GM19463 (cell line): Measurements from ENCODE around the gene ISM2.
A peak's percentile ranks its signal among the peaks of the same experiment; 100 is the strongest.

Source experiments
- ATAC-seq: cut with Tn5 transposase; IDR thresholded peaks from one replicate; pipeline ENCODE4 v1.9.1; 2021; ENCODE audit warnings: mild to moderate bottlenecking, moderate library complexity; ENCODE audit not compliant: unreplicated experiment

Gene ISM2

GRCh38 chr14:77508249-77508648, 9.6 kb upstream of the ISM2 start:
- ATAC-seq = no peak

- no peak for ATAC-seq
These were observed 9.1 kb upstream of the ISM2 start for GRCh38 chr14:77507762-77508161.

GRCh38 chr14:77505031-77505430, 6.4 kb upstream of the ISM2 start:
- ATAC-seq = no peak

DNA sequence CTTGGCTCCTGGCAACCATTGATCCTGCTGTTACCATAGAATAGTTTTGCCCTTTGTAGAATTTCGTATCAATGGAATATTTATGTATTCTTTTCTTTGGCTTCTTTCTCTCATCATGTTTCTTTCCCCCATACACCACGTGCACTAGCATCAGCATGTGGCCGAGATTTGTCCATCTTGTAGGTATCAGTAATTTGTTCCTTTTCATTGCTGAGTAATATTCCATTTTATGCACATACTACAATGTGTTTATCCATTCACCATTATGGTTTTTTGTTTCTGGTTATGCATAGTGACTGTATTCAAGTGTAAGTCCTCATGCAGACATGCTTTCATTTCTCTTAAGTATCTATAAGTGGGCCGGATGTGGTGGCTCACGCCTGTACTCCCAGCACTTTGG, 4.5 kb upstream of the ISM2 start:
- ATAC-seq = no peak

DNA sequence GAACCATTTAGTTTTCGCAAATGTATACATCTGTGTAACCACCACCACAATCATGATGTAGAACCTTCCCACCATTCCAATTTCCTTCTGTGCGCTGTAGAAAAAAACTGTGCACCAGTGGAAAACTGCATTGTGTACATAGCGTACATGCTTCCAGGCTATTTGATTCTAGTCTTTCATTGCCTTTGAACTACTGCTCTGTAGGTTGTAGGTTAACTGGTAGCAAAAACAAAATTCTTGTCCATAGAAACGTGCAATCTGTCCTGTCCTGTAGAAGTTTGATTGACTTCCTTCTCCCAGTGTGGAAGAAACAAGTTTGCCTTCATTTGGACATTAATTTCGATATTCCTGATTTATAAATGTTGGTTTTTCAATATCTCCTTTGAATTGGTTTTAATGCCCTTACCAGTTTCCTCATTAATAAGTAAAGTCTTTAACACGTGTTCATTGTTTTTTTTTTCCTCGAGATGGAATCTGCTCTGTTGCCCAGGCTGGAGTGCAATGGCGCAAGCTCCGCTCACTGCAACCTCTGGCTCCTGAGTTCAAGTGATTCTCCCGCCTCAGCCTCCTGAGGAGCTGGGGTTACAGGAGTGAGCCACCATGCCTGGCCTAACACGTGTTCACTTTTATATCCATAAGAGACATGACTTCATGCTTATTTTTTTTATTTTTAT, 3.6 kb upstream of the ISM2 start:
- no peak for ATAC-seq

DNA sequence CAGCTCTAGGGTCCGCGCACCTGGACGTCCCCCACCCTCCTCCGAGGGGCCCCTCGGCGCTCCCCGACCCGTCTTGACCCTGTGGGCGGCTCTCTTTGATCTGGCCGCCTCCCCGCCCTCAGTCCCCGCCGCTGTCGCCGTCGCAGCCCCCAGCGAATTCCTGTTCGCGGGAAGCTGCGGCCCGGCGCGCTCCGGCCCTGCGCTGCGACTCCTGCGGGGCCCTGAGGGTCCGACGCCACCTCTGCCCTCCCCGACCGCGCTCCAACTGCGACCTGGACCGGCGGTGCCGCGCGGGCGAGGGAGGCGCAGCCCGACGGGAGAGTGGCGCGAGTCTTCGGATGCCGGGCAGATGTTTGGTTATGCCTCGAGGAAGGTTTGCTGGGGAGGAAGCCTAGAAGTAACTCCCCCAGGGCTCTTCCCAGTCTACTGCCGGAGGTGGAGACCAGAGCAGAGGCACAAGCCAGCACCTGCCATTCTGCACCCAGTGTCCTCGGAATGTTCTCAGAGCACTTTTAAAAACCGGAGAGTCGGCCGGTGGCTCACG, 440 bp upstream of the ISM2 start:
- ATAC-seq = peak; percentile 29

DNA sequence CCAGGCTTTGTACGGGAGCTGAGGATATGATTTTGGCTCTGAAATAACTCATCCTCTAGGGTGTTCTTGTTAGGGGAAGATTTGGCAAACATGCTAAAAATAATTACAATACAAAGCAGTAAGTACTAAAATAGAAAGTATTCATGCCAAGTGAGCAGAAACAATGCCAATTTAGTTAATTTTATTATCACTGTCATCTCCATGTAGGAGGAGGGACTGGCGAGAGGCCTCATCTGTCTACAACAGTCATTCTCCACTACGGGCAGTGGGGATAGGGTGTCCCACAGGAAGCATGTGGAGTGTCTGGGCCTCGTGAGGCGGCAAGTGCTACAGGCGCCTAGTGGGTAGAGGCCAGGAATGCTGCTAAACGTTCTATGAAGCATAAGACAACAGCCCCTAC, 3.3 kb downstream of the ISM2 start:
- no peak for ATAC-seq

- ATAC-seq = no peak
These were observed 7.6 kb downstream of the ISM2 start for GRCh38 chr14:77491056-77491455.

GRCh38 chr14:77490347-77490986, 8.1 kb downstream of the ISM2 start:
- no peak for ATAC-seq

- no peak for ATAC-seq
These were observed 9.6 kb downstream of the ISM2 start for GRCh38 chr14:77489041-77489440.

DNA sequence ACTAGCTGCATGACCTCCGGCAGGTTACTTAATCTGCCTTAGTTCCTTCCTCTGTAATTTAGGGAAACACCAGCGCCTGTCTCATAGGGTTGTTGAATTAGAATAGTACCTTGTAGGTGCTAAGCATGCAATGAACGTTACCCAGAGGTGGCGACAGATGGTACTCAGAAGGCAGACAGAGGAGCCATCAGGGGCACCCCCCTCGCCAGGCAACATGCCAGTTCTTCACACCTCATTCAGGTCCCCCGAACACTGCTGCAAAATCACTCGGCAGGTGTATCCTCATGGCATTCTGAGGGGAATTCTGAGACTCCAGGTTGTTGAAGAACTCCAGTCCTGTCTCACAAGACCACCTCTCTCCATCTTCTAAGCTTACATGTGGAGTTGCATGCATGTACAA, 10.1 kb downstream of the ISM2 start:
- ATAC-seq = no peak

DNA sequence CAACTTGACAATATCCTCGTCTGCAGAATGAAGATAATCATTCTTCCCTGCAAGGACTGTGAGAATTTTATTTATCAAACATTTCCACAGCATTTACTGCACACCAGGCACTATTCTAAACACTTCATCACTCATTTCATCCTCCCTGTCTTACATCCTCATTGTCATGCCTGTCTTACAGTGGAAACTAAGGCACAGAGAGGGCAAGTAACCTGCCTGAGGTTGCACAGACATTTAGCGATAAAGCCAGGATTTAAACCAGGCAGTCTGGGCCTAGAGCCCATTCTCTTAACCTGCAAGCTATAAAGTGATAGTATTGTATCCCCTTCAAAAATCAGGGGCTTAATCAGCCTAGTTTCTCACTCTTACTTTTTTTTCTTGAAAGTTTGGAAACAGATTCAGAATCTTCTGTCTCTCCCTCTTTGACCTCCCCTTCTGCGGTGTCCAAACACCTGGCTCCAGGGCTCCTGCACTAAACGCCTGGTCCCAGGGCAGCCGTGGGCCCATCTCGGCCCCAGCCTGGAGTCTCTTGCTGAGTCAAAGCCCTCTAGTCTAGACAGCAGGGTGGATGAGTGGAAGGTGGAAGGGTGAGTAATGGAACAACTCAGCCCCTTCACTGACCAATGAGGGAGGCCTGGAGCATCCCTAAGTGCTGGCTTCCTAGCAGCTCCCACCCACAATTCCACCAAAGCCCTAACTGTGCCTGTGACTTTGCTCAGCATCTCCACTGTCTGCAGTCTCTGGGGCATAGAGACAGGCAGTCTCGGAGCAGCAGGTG, 12.5 kb downstream of the ISM2 start:
- no peak for ATAC-seq

- no peak for ATAC-seq
These were observed 13.4 kb downstream of the ISM2 start for GRCh38 chr14:77485256-77485655.

GRCh38 chr14:77482422-77482821, 16.2 kb downstream of the ISM2 start:
- ATAC-seq = no peak

- peak; percentile 95 for ATAC-seq
These were observed 19.8 kb downstream of the ISM2 start for GRCh38 chr14:77478796-77479195.

DNA sequence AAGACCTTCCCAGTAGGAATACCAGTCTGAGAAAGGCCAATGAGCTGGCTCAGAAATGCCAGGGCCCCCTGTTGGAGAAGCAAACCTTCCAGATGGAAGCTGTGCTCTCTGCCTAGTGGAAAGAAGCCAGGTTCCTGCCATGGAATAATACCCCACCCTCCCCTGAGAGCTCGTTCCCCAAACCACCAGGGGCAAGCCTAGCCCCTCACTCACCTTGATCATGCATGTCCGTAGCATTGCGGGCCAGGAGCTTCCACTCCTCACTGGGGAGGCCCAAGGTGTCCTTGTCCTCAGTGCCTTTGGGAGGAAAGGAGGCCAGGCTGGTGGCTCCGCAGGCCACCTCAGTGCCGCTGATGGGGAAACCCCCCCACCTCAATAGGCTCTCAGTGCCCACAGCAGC, 20.6 kb downstream of the ISM2 start:
- ATAC-seq = no peak

- no peak for ATAC-seq
These were observed 23.0 kb downstream of the ISM2 start for GRCh38 chr14:77475432-77476115.

- no peak for ATAC-seq
These were observed 24.0 kb downstream of the ISM2 start for GRCh38 chr14:77474479-77475177.

DNA sequence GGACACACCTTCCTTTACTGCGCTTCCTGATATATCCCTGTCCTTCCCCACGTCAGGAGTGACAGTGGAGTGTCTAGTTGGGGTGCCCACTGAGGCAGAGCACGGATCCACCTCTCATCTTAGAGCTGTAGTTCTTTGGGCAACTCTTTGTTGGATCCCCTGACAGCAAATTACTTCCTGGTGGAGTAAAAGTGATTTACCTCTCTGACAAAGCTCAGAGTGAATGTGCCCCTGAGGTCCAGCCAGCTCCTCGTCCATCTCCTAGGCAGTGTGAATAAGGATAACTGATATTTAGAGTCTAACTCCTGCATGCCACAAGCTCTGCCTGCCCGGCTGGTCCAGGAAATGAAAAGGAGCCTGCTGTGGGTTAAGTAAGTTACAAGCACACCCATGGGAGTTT, 24.7 kb downstream of the ISM2 start:
- no peak for ATAC-seq

DNA sequence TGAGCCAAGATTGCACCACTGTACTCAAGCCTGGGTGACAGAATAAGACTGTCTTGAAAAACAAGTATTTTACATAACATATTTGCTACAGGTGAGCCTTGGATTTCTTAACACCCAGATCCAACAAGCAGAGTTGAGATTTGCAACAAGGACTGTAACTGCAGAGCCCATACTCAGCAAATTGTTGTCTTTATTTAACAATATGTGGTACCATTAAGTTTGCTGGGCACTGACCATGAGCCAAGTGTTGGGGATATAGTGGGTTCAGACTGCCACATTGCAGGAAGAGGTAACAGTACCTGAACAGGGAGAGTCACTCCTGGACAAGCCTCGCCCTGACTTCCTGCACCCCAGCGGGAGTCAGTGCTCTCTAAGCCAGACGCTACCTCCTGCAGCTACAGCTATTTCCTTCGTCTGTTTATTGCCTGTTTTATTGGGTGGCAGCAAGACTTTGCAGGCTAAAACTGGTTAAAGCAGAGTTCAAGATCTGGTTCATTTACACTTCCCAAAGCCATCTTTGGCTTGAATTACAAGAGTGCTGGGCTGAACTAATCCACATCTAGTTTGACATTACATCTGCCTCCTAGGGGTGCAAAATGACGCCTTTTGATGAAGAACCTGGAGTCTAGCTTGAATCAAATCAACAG, 28.3 kb downstream of the ISM2 start:
- no peak for ATAC-seq
